Measurements from ENCODE around the gene FBXL22. TPM values are rescaled to one million over a fixed set of nuclear protein-coding genes. Genes with fewer than 3 reads are reported as not detected.

FBXL22 gene
- total RNA-seq, 2 experiments from 2014 or later = 0.92 to 0.95 TPM

DNA sequence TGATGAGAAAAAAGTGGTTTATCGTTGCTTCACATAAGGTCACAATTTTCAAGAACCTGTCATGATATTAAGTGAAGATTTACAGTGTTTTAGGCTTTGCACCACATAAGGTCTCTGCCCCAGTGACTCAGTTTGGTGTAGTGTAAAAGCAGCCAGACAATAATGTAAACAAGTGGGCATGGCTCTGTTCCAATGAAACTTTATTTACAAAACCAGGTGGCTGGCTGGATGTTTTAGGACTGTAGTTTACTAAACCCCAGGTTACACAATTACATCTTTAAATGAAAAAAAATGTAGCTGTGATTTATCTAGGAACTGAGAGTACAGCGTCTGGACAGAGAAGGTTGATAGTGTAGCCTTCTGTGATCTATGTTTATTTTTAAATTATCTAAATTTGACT, 9.7 kb upstream of the FBXL22 start:
- ChIA-PET POLR2A (no interaction called here), CTCF (interaction anchor here (1.6 kb wide), 2 partner anchors 11 to 108 kb away, joined by 4 read pairs; no protein-coding TSS in a partner anchor)

GRCh38 chr15:63588826-63589225, 8.4 kb upstream of the FBXL22 start:
- ChIA-PET POLR2A (no interaction called here), CTCF (interaction anchor here (1.6 kb wide), 2 partner anchors 9 to 109 kb away, joined by 4 read pairs; no protein-coding TSS in a partner anchor)

- CTCF ChIA-PET = interaction anchor here (1.2 to 1.4 kb wide), 2 partner anchors 14 to 91 kb away, joined by 4 read pairs; no protein-coding TSS in a partner anchor
- POLR2A ChIA-PET = interaction anchor here (0.7 kb wide), 1 partner anchor 8 kb away, joined by 3 read pairs; no protein-coding TSS in a partner anchor
These were observed 3.2 kb upstream of the FBXL22 start for GRCh38 chr15:63593705-63594671.

- POLR2A ChIA-PET = no interaction called here
These were observed 2.1 kb upstream of the FBXL22 start for GRCh38 chr15:63595065-63595464.

DNA sequence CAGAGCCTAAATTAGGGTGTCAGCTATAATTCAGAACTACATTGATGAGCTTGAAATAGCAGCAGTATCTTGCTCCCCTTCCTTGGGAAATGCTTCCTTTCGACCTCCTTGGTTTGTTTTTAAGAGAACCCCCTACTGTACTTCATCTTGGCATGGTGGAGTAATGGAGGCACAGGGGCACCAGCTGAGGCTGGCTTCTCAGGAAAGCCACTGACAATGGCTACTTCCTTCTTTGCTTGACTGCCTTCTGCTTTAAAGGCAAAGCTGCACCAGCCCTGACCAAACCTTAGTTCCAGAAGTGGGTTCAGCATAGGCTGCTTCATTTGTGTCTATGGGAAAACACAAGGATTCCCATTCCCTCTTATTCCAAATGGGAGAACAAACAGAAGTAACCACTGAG, 1.5 kb upstream of the FBXL22 start:
- POLR2A ChIA-PET = no interaction called here
- CTCF ChIA-PET = interaction anchor here (0.8 kb wide), 1 partner anchor 19 kb away, joined by 3 read pairs; no protein-coding TSS in a partner anchor

More at GRCh38 chr15:63595065-63595464, 2.1 kb upstream of the FBXL22 start:
- CTCF ChIA-PET = no interaction called here

- ChIA-PET CTCF (interaction anchor here (0.6 to 0.8 kb wide), 2 partner anchors 92 to 131 kb away, joined by 3 read pairs; partner anchors contain the start of gene USP3), POLR2A (no interaction called here)
These were observed 530 bp upstream of the FBXL22 start for GRCh38 chr15:63596676-63597037.

GRCh38 chr15:63597821-63598220, 634 bp downstream of the FBXL22 start:
- CTCF ChIA-PET = interaction anchor here (1.2 to 1.3 kb wide), 2 partner anchors 9 to 111 kb away, joined by 4 to 6 read pairs; no protein-coding TSS in a partner anchor
- POLR2A ChIA-PET = no interaction called here

DNA sequence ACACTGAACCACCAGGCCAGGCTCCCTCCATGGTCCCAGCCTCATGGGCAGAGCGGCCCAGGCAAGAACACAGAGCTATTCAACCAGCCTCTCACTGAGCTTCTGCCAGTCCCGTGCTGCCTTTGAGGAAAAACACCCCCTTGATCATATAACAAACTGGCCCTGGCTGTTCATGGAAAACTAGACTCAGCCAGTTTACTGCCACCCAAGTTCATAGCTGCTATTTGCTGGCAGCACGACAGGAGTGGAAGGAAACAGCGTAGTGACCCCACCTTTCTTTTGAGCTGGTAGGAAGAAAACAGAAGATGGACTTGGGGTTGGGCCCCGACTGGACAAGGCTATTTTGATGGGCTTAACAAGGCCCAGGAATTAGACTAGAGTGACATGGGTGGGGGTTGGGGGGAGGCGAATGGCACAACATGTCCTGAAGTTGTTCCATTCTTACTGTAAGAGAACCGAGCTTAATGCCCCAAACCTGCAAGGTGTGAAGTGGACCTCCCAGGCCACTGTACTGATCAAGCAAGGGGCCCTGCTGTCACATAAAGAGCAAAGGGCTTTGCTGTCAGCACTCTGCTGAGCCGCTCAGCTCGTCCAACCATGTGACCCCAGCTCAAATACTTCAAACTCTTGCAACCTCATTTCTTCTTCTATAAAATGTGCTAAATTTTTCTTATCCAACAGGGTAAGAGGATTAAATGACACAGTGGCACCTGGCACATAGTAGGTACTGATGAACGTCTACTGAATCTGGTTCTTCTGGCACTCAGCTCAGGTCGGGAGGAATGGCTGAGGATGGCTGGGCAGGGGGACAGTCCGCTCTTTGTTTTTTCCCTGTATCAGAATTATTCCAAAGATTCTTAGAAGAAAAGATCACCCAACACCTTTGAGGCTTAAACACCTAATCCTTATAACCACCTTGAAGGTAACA, 1.6 kb downstream of the FBXL22 start:
- ChIA-PET CTCF (interaction anchor here (0.9 to 3.7 kb wide), 7 partner anchors 10 to 132 kb away, joined by 3 to 20 read pairs (median 4); partner anchors contain the start of gene USP3), POLR2A (interaction anchor here (0.9 to 3.3 kb wide), 2 partner anchors 94 to 494 kb away, joined by 3 to 18 read pairs; partner anchors contain the start of gene USP3)

DNA sequence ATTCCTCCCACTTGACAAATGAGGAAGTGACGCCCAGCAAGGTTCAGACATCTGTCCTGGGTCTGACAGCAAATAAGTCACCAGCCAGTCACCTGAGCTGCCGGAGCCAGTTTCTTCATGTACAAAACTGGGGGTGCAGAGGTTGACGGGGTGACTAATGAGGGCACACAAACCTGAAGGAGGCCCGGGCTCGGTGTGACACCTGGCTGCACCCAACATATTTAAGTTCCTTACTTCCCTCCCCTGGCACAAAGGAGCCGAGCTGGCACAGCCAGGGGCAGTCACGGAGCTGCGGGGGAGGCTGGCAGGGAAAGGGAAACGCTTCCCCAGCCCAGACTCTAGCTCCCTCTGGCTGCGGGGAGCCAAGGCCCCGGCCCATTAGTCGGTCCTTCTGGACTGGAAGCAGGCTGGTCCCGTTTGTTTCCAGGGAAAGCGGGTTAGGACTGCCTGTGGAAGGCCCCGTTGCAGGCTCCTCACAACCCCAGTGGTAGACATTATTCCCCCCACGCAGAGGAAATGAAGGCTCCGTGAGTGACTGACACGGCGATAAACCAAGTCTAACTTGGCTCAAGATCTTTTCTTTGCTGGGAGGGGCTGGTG, 2.3 kb downstream of the FBXL22 start:
- ChIA-PET CTCF (interaction anchor here (0.7 to 3.7 kb wide), 10 partner anchors 10 to 468 kb away, joined by 3 to 20 read pairs (median 5); no protein-coding TSS in a partner anchor), POLR2A (interaction anchor here (0.6 to 3.3 kb wide), 4 partner anchors 95 to 1295 kb away, joined by 3 to 18 read pairs (median 3); partner anchors contain the start of gene USP3)

DNA sequence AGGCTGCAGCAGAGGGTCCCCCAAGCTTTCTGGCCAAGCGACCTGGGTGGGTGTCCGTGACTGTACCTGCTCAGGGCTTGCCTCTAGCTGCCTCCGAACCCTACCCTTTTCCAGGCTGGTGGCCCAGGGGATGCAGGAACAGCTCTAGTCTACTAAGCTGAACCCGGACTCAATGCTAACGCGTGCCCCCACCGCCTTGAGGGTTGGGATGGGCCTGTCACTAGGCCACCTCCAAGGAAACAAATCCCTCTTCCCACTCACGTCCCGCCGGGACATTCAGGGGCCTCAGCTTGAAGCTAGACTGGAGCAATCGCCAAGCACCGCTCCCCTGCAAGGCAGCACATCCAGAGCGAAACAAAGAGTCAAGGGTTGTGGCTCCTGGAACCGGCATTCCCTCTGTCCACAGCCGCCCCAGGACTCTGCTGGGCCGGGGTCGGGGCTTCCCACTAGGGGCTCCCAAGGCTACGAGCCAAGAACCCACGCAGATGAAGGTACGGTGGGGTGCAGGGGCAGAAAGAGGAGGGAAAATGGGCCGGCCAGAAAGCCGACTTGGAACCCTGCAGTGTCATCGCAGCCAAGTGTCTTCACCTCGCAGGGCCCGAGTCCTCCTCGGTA, 2.9 kb downstream of the FBXL22 start:
- POLR2A ChIA-PET = interaction anchor here (0.6 to 3.3 kb wide), 6 partner anchors 35 to 1687 kb away, joined by 3 to 18 read pairs (median 3); partner anchors contain the start of genes PARP16 and USP3

DNA sequence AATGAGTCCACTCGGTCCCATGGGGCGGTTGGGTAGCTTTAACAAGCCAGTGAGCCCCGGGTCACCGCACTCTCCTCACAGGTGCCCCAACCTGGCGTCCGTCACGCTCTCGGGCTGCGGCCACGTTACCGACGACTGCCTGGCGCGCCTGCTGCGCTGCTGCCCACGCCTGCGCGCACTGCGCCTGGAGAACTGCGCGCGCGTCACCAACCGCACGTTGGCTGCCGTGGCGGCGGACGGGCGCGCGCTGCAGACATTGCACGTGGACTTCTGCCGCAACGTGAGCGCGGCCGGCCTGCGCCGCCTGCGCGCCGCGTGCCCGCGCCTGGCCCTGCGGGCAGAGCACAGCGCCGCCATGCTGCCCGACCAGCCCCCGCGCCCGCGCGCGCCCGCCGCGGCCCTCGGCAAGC, 3.4 kb downstream of the FBXL22 start:
- ChIA-PET CTCF (interaction anchor here (0.7 to 3.7 kb wide), 8 partner anchors 9 to 467 kb away, joined by 3 to 20 read pairs (median 5); no protein-coding TSS in a partner anchor), POLR2A (interaction anchor here (0.7 to 3.3 kb wide), 4 partner anchors 35 to 1686 kb away, joined by 3 to 18 read pairs (median 4); partner anchors contain the start of genes PARP16 and USP3)

More for the DNA sequence above, 2.9 kb downstream of the FBXL22 start:
- CTCF ChIA-PET = interaction anchor here (0.7 to 3.7 kb wide), 8 partner anchors 10 to 468 kb away, joined by 3 to 20 read pairs (median 5); no protein-coding TSS in a partner anchor

GRCh38 chr15:63601026-63601703, 4.0 kb downstream of the FBXL22 start:
- POLR2A ChIA-PET = interaction anchor here (0.7 to 3.3 kb wide), 6 partner anchors 8 to 122 kb away, joined by 3 to 18 read pairs (median 3); partner anchors contain the start of gene USP3
- CTCF ChIA-PET = interaction anchor here (0.5 to 3.7 kb wide), 7 partner anchors 9 to 467 kb away, joined by 3 to 20 read pairs (median 5); no protein-coding TSS in a partner anchor

DNA sequence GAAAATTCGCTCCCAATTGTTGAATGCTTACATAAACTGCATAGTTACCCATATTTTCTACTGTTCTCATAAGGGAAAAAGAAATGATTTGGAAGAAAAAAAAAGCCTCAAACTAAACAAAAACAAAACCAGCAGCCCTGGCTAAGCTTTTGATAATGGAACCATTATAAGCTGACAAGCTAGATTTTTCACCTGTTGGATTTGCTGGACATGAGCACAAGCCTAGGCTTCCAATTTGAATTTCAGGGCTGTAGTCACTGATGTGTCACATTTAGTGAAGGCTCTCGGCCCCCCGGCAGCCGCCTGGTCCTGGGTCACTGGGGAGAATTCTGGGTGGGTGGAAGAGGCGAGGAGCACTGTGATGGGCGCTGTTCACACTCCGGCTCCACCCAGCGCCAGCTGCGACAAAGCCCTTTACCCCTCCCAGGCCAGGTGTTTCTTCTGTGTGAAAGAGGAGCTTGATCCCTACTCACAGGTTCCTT, 4.6 kb downstream of the FBXL22 start:
- ChIA-PET CTCF (interaction anchor here (0.5 to 3.7 kb wide), 4 partner anchors 8 to 399 kb away, joined by 3 to 20 read pairs (median 4); no protein-coding TSS in a partner anchor), POLR2A (interaction anchor here (0.7 to 1.0 kb wide), 3 partner anchors 8 to 122 kb away, joined by 3 read pairs; no protein-coding TSS in a partner anchor)

DNA sequence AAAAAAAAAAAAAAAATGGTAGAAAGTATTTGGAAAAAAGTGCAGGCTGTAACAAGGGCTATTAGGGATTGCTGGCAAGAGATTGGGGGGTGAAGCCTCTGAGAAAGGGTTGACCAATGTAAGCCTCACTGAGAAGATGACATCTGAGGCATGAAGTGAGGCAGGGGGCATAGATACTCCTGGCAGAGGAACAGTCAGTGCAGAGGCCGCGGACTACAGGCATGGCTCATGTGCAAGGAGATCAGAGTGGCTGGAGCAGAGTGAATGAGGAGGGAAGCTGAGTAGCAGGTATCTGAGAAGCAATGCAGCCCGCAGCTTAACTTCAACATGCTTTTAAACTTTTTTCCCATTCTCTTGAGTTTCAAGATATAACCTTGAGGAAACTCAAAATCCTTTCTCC, 5.4 kb downstream of the FBXL22 start:
- POLR2A ChIA-PET = interaction anchor here (0.6 kb wide), 1 partner anchor 334 kb away, joined by 5 read pairs; no protein-coding TSS in a partner anchor
- CTCF ChIA-PET = interaction anchor here (0.9 to 1.2 kb wide), 2 partner anchors 28 to 136 kb away, joined by 3 to 4 read pairs; no protein-coding TSS in a partner anchor

DNA sequence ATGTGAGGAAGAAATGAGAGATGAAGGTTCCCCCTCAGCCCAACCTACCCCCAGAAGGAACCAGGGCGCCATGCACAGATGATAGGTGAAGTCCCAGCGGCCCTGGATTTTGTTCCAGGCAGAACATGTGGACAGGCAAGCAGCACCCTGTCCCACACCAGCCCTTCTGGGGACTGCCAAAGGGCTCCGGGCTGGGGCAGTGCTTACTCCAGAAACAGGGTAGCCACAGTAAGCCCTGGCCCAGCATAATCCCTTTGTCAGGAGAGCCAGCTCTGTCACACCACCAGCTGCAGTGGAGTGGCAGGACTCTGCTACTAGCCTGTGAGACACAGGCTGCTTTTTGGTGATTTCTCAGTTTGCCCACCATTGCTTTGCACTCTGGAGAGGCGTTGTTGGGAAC, 6.3 kb downstream of the FBXL22 start:
- POLR2A ChIA-PET = interaction anchor here (0.8 kb wide), 1 partner anchor 409 kb away, joined by 3 read pairs; no protein-coding TSS in a partner anchor
- CTCF ChIA-PET = interaction anchor here (2.4 kb wide), 1 partner anchor 137 kb away, joined by 9 read pairs; no protein-coding TSS in a partner anchor

- POLR2A ChIA-PET = interaction anchor here (0.8 kb wide), 1 partner anchor 410 kb away, joined by 3 read pairs; no protein-coding TSS in a partner anchor
- CTCF ChIA-PET = interaction anchor here (2.4 kb wide), 1 partner anchor 138 kb away, joined by 9 read pairs; no protein-coding TSS in a partner anchor
These were observed 7.1 kb downstream of the FBXL22 start for GRCh38 chr15:63604281-63604680.

Data from activated CD8-positive, alpha-beta memory T cell treated with anti-CD3 and anti-CD28 coated beads for 36 hours (primary cell).